IPS-NIHi11 (cell line): ENCODE measurements around the gene SELP.

Experiments
- DNase-seq: peaks from one replicate; pipeline ENCODE4 v3.0.0; 2012; ENCODE audit warnings: mixed read lengths, low spot score

The SELP gene

DNA sequence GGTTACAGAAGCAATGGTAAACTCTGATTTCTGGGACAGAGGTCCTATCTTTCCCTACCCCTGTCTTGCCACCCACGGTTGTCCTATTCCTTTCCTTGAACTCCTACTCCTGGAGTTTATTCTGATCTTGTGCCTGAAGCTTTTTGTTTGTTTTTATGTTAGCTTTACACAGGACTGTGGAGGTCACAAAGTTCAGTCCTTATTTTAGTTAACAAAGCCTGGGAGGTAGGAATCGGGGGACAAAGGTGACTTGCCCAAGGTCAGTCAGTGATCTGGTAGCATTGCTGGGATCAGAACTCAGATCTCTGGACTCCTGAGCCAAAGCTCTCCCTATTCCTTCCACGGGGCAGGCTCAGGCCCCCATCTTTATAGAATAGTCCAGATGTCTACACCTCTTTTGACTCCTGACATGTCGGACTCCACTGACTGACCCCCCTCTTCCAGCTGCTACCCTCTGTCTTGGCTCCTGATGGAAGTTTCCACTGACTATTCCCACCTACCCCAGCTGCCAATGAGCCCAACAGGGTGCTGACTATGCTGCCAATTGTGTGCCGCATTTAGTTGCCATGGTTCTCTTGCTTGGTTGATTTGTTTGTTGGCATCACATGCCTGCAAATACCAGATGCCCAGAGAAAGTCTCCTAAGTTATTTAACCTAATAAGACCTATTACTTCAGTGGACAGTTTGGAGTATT lies 53.5 kb downstream of the SELP start:
- DNase-seq, result no peak

DNA sequence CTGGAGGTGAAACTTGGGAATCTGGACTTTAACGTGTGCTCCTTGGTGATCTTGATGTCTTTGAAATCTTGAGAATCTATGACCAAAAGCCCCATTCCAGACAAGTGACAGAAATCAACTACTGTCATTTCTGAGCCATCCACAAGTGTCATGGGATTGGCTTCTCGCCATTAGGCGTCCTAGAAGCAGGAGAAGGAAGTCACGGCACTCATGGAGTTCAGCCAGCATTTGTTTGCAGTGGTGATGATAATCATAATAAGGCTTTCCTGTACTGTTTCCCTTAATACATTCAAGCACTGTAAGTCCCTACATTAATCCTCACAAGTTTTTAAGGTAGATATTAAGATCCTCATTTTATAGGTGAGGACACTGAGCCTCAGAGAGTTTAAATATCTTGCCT lies 55.6 kb downstream of the SELP start:
- no peak for DNase-seq

DNA sequence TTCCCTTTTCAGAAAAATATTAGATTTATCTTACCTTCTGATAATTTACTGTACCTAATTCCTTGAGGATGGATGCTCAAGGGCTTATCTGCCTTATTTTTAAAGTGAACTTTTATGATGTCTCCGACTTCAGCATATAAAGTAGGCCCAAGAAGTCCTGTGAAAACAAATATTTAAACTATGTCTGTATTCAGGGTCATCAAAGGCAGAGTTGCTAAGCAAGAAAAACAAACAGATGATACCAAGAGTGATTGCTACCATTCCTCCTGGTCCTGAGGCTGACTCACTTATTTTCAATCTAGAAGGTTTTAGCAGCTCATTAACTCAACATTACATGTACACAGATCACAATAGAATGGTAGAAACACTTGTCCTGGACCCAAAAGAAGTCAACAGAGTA lies 57.7 kb downstream of the SELP start:
- DNase-seq, result no peak

DNA sequence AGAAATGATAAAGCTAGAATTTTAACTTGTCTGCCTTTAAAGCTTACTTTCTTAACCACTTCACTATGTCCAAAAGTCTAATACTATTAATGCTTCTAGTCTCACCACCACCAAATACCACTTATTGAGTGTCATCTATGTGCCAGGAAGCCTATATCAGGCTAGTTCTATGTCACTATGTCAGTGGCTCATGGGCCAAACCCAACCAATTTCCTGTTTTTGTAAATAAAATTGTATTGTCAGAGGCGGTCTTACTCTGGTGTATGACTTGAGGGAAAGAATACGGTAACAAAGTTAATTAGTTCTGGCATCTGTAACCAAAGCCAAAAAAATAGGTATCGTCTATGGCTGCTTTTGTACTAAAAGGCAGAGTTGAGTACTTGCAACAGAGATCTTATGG lies 58.5 kb downstream of the SELP start:
- no peak for DNase-seq

DNA sequence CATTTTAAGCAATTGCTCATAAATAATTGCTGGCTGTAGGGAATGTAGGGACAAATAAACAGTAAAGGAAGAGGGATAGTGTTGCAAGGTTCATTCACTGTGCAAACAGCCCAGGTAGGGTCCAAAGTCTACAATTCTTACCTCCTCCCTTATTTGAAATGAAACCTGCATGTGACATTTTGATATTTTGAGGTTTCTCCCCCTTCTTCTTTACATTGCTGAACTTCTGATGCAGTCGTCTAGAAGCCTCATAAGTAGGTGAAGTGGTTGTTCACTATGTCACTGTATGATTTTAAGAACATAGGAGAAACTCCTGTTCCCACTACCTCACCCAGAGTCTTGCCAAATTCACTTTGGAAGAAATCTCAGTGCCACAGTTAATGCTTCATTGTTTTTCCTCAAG lies 59.8 kb downstream of the SELP start:
- DNase-seq, result no peak

DNA sequence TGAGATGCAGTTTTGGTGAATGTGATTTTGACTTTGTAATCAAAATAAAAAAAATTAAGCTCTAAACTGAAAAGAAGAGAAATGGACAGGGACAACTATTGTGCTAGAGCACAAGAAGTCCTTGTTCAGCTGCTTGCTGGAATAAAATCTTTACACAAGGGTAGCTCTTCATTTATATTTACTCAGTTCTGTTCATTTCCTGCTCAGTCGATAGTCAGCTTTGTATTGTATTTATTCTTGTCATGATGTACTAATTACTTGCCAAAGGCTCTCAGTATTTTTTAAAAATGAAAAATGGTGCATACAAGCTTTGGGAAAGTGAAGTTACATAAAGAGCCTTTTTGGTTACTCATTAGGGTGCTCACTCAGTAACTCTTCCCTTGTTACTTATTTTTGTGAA lies 61.4 kb downstream of the SELP start:
- no peak for DNase-seq

DNA sequence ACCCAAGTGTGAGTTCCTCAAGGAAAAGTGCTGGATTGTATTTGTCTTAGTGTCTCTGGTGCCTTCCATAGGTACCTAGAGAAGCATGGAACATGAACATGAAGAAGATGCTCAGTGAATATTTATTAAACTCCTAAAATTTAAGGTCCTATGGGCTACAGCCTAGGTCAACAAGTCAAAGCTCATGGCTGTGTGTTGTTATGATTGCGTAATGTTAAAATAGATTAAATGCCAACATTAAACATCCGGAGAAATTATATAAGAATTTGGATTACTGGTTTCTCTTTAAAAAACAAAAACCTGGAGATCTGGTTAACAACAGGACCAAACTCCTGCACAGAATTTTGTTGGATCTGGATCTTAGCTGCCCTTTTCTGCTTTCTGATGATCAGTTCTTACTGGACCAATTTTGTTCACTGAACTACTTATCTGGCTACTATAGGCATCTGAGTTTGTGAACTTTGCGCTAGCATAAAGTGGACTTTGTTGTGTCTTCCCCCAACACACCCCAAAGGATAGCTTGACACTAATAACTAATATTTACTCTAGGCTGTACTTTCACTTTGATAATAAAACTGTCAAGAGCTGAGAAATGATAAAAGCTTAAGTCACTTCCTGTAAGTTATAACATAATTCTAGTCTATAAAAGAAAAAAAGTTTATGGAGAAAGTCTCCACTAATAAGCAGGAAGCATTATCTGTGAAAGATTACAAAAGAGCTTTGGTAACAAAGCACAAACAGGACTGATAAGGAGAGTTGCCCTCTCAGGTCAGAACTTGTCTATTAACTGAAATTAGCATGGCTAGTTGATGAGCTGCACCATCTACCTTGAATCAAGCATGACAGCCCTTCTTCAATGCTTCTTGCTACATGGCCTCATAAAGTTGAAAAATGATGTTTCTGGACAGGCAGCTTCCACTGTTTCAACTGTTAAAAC lies 64.3 kb downstream of the SELP start:
- DNase-seq, result no peak

DNA sequence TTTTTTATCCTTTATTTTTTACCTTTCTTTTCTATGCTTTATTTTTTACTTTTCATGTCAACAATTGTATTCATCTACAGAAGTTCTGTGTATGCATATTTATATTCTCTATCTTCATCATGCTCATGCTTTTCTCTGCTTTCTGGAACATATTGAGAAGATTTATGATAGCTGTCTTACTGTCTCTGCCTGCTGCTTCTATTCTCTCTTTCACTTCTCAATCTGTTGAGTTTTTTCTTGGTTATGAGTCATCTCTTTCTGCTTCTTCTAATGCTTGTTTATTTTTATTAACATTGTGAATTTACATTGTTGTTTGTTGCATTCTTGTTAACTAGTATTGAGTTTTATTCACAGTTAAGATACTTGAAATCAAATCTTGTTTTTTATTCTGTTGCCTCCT lies 66.3 kb downstream of the SELP start:
- no peak for DNase-seq

DNA sequence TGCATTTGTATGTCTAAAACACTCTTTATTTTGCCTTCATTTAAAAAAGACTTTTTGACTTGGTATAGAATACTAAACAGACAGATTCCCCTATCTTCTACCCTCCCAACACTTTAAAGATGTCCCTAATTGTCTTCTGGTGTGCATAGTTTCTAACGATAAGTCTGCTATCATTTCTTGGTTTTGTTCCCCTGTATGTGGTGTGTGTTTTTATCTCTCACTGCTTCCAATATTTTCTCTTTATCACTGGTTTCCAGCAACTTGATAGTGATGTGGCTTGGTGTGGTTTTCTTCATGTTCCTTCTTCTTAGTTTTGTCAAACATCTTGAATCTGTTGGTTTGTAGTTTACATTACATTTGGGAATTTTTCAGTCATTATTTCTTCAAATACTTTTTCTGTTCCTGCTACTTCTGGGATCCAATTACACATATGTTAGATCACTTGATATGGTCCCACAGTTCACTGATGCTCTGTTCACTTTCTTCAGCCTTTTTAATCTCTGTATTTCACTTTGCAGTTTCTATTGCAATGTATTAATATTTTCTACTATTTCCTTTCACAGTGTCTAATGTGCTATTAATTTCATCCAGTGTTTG lies 66.8 kb downstream of the SELP start:
- DNase-seq, result no peak

DNA sequence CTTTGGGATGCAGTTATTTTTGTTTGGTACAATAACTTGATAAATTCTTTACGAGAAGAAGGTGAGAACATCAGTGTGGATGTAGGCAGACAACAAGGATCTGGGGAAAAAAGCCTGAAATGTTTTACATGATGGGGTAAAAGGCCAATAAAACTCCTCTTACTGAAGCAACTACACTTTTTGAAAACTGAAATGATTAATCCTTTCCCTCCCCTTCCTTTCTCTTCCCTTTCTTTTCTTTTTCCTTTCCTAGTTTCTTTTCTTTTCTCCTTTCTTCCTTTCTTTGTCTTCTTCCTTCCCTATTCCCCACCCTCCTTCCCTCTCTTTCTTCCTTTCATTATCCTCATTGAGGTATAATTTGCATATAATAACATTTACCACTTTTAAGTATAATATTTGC lies 68.2 kb downstream of the SELP start:
- no peak for DNase-seq

DNA sequence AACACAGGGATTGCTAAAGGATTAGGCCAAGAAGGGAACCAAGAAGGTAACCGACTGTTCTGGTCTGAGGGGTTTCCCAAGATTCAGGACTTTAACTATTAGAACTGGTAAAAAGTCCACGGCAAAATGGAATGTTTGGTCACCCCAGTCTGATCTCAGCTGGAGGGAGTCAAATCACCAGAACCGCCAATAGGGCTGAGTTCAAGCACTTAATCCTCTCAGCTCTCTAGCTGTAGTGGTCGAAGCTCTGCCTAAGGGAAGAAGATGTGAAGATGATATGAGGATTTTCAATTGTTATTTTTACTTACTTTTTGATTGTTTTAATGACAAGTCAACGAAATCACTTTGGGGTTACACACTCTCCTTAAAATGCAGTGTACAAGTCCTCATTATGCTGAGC lies 72.8 kb downstream of the SELP start:
- DNase-seq, result no peak

DNA sequence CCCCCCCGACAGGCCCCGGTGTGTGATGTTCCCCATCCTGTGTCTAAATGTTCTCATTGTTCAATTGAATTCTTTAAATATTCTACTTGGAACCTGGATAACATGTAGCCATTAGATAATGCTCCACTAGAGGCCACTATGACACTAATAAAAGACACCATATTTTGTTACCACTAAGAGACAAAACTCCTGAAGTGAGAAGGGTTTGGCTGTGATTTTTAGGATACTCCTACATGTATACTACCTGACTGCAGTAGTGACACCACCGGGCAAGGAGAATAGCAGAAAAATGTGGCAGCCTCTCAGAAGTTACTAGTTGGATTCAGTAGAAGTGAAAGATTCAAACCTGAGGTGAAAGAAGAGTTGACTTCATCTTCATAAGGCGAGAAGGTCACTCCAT lies 79.6 kb downstream of the SELP start:
- DNase-seq, result peak; percentile 27

DNA sequence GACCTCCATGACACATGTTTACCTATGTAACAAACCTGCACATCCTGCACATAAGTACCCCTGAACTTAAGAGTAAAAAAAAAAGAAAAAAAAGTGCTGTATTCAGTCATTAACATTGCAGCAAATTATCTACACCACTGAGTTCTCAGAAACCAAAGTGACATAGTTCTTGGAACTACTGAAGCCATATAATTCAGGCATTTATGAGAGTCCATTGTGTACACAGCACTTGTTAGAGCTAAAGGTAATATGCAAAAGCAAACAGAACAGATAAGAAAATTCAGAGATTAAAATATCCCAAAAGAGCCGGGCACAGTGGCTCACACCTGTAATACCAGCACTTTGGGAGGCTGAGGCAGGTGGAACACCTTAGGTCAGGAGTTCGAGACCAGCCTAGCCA lies 81.6 kb downstream of the SELP start:
- DNase-seq, result no peak

DNA sequence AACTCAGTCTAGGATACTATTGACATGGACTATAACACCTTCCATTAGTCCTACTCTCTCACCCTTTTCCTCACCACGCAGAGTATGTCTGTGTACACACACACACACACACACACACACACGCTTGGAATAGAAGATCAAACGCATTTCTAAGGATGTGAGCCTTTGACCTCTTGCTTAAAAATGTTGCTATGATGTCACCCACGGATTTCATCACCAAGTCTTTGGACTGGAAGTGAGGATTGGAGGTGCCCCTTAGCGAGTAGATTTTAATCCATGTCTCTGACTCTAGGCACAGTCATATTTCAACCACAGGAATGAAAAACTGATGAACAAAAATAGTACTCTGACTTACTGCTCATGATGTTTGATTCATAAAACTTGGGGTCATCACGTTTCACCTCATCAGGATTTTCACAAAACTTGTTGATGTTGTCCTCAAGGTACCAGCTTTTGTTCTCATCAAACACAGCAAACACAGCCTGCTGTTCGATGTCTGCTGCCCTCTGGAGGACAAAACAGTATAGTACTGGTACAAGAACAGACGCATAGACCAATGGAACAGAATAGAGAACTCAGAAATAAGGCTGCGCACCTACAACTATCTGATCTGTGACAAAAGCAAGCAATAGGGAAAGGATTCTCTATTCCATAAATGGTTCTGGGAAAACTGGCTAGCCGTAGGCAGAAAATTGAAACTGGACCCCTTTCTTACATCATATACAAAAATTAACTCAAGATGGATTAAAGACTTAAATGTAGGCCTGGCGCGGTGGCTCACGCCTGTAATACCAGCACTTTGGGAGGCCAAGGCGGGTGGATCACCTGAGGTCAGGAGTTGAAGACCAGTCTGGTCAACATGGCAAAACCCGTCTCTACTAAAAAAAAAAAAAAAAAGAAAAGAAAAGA lies 83.6 kb downstream of the SELP start:
- peak; percentile 35 for DNase-seq

DNA sequence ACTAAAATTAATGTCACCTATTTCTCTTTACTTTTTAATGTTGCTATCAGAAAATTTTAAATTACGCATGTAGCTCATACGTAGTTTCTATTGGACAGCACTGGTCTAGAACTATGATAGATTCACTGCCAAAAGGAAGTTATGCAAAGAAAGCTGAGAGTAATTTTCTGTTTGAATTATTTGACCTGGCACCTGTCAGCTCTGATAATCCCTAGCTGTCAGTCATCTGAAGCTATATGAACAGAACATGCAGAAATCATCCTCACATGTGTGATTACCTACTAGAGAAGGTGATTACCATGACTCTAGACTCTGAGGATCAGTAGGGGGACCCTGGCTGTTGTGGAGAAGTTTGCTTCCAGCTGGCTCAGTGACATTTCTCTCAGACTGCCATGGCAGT lies 84.5 kb downstream of the SELP start:
- no peak for DNase-seq

DNA sequence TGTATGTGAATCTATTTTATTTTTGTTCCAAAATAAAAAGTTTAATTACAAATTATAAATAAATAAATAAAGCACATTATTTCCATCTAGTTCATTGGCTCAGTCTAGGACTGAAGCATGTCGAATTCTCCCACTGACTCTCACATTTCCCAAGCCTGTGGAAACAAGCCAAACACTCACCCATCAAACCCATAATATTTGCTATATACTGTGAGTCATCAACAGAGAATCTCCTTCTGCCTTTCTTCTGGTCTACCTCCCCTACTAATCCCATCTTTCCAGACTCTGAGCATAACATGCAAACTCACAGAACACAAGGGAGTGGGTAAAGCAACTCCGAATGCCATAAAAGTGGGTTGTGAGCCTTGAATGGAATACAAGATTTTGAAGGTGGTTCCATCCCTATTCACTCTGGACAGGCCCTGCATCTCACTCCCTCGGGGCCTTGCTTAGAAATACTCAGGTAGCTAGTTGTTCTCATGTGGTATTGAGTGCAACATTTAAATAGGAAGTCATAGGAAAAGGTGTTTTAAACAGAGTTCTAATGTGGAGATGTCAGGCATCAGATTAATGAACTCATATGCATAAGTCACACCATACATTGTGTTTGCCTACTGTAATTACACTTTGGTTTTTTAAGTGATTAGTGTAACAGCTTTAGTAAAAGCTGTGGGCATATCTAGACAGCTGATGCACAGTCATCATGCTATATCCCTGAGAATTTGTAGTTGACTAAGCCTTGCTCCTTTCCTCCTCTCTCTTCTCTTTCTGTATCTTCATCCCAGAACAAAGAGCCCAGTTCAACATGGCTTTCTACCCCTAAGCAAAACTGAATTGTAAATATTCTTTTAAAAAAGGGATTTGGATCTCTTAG lies 90.7 kb downstream of the SELP start:
- no peak for DNase-seq
